PC-3 (cell line): ENCODE results near the gene FH. TPM values are rescaled to one million over a fixed set of nuclear protein-coding genes. Genes with fewer than 3 reads are reported as not detected.

Source experiments
- ATAC-seq: fragments of 200-7000 bp; cut with Tn5 transposase; 2 replicates; pipeline ENCODE4 v1.9.1; 2020; ENCODE audit warnings: mild to moderate bottlenecking, moderate library complexity
- BruUV-seq: library from RNA; stranded (reverse); fragments of 400-500 nt; replicated peaks from 2 replicates; lab custom pipeline; 2021; lab: Mats Ljungman, UMichigan
- CTCF ChIA-PET: fragments of 300-600 bp; sonication (Branson Sonifier 250); formaldehyde crosslinking; loops from one replicate; lab custom pipeline; 2022; ENCODE audit warnings: antibody characterized with exemption; lab: Charles Lee
- POLR2A ChIA-PET: fragments of 300-600 bp; sonication (Branson Sonifier 250); formaldehyde crosslinking; loops from one replicate; lab custom pipeline; 2022; ENCODE audit warnings: antibody characterized with exemption; ENCODE audit not compliant: unreplicated experiment; lab: Charles Lee
- DNase-seq: peaks from one replicate; pipeline ENCODE4 v3.0.0-alpha.2; 2015
- H2AFZ ChIP-seq: fragments of 300-600 bp; sonication (generic); 2 replicates; pipeline ENCODE4 v1.6.0; 2016; ENCODE audit warnings: antibody characterized with exemption, low read length
- H3F3A ChIP-seq: fragments of 300-600 bp; sonication (generic); one replicate; pipeline ENCODE4 v1.6.0; 2017; ENCODE audit warnings: antibody characterized with exemption, low read length, control low read depth, mild to moderate bottlenecking; ENCODE audit not compliant: unreplicated experiment
- H3K27ac ChIP-seq: fragments of 300-600 bp; sonication (generic); 2 replicates; pipeline ENCODE4 v1.5.1; 2016; ENCODE audit warnings: mild to moderate bottlenecking, low read length
- H3K27me3 ChIP-seq: fragments of 300-600 bp; sonication (generic); 2 replicates; pipeline ENCODE4 v1.6.1; 2016; ENCODE audit warnings: low read length, mixed read lengths
- H3K36me3 ChIP-seq: fragments of 300-600 bp; sonication (generic); 2 replicates; pipeline ENCODE4 v1.6.1; 2016; ENCODE audit warnings: low read depth, mixed run types, low read length, mixed read lengths
- H3K4me1 ChIP-seq: fragments of 300-600 bp; sonication (generic); 2 replicates; pipeline ENCODE4 v1.5.1; 2016; ENCODE audit warnings: low read length; ENCODE audit not compliant: insufficient read depth
- H3K4me2 ChIP-seq: fragments of 300-600 bp; sonication (generic); 2 replicates; pipeline ENCODE4 v1.6.0; 2016; ENCODE audit warnings: low read length
- H3K4me3 ChIP-seq: fragments of 300-600 bp; sonication (generic); 2 replicates; pipeline ENCODE4 v1.5.1; 2016; ENCODE audit warnings: mild to moderate bottlenecking, low read length, mixed read lengths
- H3K79me2 ChIP-seq: fragments of 300-600 bp; sonication (generic); 2 replicates; pipeline ENCODE4 v1.6.1; 2017; ENCODE audit warnings: low read length, mixed read lengths
- H3K9ac ChIP-seq: fragments of 300-600 bp; sonication (generic); 2 replicates; pipeline ENCODE4 v1.6.0; 2016; ENCODE audit warnings: mild to moderate bottlenecking, low read length
- H3K9me2 ChIP-seq: fragments of 300-600 bp; sonication (generic); replicated peaks from 2 replicates; pipeline ENCODE4 v1.6.1; 2016; ENCODE audit warnings: mixed run types, low read length, mixed read lengths
- H3K9me3 ChIP-seq: fragments of 300-600 bp; sonication (generic); 2 replicates; pipeline ENCODE4 v1.6.1; 2016; ENCODE audit warnings: low read length, mixed read lengths
- H4K20me1 ChIP-seq: fragments of 300-600 bp; sonication (generic); 2 replicates; pipeline ENCODE4 v1.6.1; 2016; ENCODE audit warnings: low read length, mixed read lengths
- CTCF ChIP-seq: fragments of 300-600 bp; sonication (generic); conservative IDR thresholded peaks from 2 replicates; pipeline ENCODE4 v1.5.1; 2017; ENCODE audit warnings: antibody characterized with exemption, low read depth, mild to moderate bottlenecking, low read length
- EZH2 ChIP-seq: fragments of 300-600 bp; sonication (generic); IDR thresholded peaks from one replicate; pipeline ENCODE4 v1.6.1; 2017; ENCODE audit warnings: antibody characterized with exemption, mild to moderate bottlenecking, low read length; ENCODE audit not compliant: unreplicated experiment
- EZH2phosphoT487 ChIP-seq: fragments of 300-600 bp; sonication (generic); IDR thresholded peaks from 2 replicates; pipeline ENCODE4 v1.6.1; 2018; ENCODE audit warnings: mild to moderate bottlenecking, antibody characterized with exemption, low read length, borderline replicate concordance
- intact Hi-C: fragments of 100-400 bp; cut with micrococcal nuclease; formaldehyde crosslinking; loops from 2 replicates; pipeline ENCODE4 v1.9.0; 2023
- total RNA-seq: library from RNA; depleted of rRNA; stranded (reverse); fragments of >200 nt; gene quantifications from 2 replicates; pipeline ENCODE4 v1.2.3, GENCODE V29; 2014

Gene FH
- total RNA-seq, 1 experiment from 2014 or later: 201 TPM

GRCh38 chr1:241550318-241550717, 30.8 kb upstream of the FH start:
- Histone ChIP-seq H2AFZ (no peak overlapping the region), H3K27me3 (no peaks in the 10 kb centered on the region), H3F3A (no peaks in the 10 kb centered on the region), H3K9me2 (no peaks in the 10 kb centered on the region), H3K9me3 (no peaks in the 10 kb centered on the region), H3K79me2 (no peaks in the 10 kb centered on the region), H3K4me2 (no peak overlapping the region), H3K36me3 (no peaks in the 10 kb centered on the region), H3K4me1 (no peaks in the 10 kb centered on the region), H4K20me1 (no peaks in the 10 kb centered on the region), H3K9ac (no peak overlapping the region), H3K4me3 (no peak overlapping the region), H3K27ac (no peak overlapping the region)
- CTCF ChIA-PET: no interaction called here
- no peak for TF ChIP-seq EZH2phosphoT487
- no peak for TF ChIP-seq EZH2
- TF ChIP-seq CTCF: no peak
- intact Hi-C loops: no loop called here
- BruUV-seq: no TSS peak
- DNase-seq (no peak), ATAC-seq (no peak)
- POLR2A ChIA-PET: no interaction called here

- H3K27ac ChIP-seq: no peak overlapping the region
- H3K36me3 ChIP-seq: no peaks in the 10 kb centered on the region
- POLR2A ChIA-PET: no interaction called here
- no peak overlapping the region for H3K4me2 ChIP-seq
- CTCF ChIA-PET: no interaction called here
- TF ChIP-seq EZH2phosphoT487 (no peak), EZH2 (no peak), CTCF (no peak)
- H4K20me1 ChIP-seq: no peaks in the 10 kb centered on the region
- BruUV-seq: no TSS peak
- H3K79me2 ChIP-seq: no peaks in the 10 kb centered on the region
- no peaks in the 10 kb centered on the region for H3F3A ChIP-seq
- H3K9me2 ChIP-seq: no peaks in the 10 kb centered on the region
- H3K9ac ChIP-seq: no peak overlapping the region
- no peaks in the 10 kb centered on the region for H3K27me3 ChIP-seq
- H3K4me3 ChIP-seq: no peak overlapping the region
- H3K4me1 ChIP-seq: no peaks in the 10 kb centered on the region
- no peak overlapping the region for H2AFZ ChIP-seq
- ATAC-seq (no peak), DNase-seq (no peak)
- intact Hi-C loops: no loop called here
- H3K9me3 ChIP-seq: no peaks in the 10 kb centered on the region
These were observed 28.5 kb upstream of the FH start for GRCh38 chr1:241548008-241548407.

DNA sequence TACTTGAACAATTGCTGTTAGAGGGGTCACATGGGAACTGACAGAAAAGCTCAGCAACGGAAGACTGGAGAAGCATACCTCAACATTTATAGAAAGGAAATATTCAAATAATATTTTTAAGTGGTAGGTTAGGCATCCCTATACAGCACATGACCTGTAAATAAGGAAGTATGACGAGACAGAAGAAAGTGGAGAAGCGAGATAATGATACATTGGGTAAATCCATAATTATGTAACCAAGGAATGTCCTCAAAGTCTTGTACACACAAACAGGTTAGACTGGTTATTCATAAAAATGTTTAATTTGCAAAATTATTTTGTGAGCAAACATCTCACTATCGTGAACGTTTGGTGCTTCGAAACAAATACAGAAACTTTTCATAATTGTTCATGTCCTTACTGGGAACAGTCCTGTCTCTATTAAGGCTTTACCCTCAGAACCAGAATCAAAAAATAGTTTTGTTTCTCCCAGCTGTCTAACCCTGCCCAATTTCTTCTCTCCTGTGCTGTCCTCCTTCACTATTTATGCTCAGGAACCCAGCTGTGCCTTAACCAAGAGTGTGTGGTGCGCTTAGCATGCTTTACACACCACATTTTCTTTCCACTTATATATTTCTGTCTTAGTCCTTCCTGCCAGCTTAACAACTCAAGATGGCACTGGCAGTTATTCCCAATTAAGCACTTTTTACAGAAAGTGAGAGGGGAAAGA, 22.8 kb upstream of the FH start:
- Histone ChIP-seq H3K4me1 (peaks cover 16% of the 10 kb centered on the region), H3K9me2 (no peaks in the 10 kb centered on the region), H3K9ac (peak overlapping the region; percentile 4; the same call in 1 of the 2 replicates), H2AFZ (peak overlapping the region; percentile 20), H3K79me2 (no peaks in the 10 kb centered on the region), H3K36me3 (no peaks in the 10 kb centered on the region), H3F3A (no peaks in the 10 kb centered on the region), H3K27me3 (no peaks in the 10 kb centered on the region), H3K4me2 (peak overlapping the region; percentile 67), H3K9me3 (no peaks in the 10 kb centered on the region), H3K27ac (peak overlapping the region; percentile 61), H3K4me3 (peak overlapping the region; percentile 38), H4K20me1 (no peaks in the 10 kb centered on the region)
- ChIA-PET POLR2A (no interaction called here), CTCF (interaction anchor here (0.9 kb wide), 1 partner anchor 65 kb away, joined by 4 read pairs; no protein-coding TSS in a partner anchor)
- DNase-seq (peak; percentile 89), ATAC-seq (peak; percentile 94)
- TF ChIP-seq CTCF: no peak
- TF ChIP-seq EZH2phosphoT487: no peak
- no peak for TF ChIP-seq EZH2
- intact Hi-C loops: loop anchor here (1.0 kb wide), 1 partner anchor 16 kb away; no protein-coding TSS in a partner anchor
- TSS peak; percentile 22 for BruUV-seq
